Activated CD8-positive, alpha-beta memory T cell treated with anti-CD3 and anti-CD28 coated beads for 48 hours (primary cell): ENCODE results near the gene CCDC157.

Source experiments
- DNase-seq, 3 experiments: peaks; one replicate each; pipeline ENCODE4 v3.0.0-alpha.2; 2020; ENCODE audit warnings: low read depth in 2 of 3, low spot score in 2 of 3

CCDC157 gene

DNA sequence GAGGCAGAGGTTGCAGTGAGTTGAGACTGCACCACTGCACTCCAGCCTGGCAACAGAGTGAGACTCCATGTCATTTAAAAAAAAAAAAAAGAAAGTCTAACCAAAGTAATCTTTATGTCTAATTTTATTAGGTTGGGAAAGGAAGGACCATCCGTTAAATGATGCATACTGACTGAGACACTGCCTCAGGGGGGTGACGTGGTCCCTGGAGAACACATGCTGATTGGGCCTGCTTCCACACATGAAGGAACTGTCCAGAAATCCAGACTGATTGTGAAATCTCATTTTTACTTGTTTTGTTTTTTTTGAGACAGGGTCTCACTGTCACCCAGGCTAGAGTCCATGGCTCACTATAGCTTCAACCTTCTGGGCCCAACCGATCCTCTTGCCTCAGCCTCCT is 5.6 kb upstream of the CCDC157 start:
- no peak for DNase-seq

DNA sequence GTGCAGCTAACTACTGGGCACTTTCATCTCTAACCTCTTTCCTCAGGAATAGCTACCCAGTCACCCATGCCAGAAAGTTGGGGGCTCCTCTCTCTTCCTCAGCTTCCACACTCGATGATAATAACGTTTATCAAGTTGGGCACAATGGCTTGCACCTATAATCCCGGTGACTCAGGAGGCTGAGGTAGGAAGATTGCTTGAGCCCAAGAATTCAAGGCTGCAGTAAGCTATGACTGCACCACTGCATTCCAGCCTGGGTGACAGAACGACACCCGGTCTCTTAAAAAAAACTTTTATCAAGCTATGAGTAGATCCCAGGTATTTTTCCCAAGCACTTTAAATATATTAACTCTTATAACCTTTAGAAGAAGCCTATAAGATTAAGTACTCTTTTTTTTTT is 2.2 kb upstream of the CCDC157 start:
- no peak for DNase-seq

DNA sequence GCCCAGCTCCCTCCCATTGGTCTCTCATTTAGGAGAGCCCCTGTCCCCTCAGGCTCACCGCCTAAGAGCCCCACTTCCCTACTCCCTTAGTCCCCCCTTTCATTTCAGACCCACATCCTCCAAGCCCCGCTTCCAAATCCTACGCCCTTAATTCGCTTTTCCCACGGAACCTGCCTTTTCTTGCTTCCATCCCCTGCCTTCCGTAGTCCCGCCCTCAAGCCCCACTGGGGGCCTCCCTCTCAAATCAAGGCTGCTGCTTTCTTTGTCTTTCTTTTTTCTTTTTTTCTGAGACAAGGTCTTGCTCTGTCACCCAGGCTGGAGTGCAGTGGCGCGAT is 396 bp downstream of the CCDC157 start:
- no peak for DNase-seq

DNA sequence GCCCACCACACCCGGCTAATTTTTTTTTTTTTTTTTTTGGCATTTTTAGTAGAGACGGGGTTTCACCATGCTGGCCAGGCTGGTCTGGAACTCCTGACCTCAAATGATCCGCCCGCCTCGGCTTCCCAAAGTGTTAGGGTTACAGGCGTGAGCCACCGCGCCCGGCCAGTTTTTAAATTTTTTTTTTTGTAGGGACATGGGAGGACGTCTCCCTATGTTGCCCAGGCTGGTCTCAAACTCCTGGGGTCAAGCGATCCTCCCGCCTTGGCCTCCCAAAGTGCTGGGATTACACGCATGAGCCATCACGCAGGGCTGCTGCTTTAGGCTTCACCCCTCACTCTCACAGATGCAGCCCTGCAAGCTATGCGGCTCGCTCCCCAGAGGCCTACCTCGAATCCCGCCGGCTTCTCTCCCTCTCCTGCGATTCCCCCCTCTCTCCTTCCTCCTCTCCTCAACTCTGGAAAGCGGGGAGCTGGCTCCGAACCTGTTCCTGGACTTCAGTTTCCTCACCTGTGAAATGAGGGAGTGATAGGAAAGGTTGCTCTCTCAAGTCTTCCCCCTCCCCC is 926 bp downstream of the CCDC157 start:
- no peak for DNase-seq

DNA sequence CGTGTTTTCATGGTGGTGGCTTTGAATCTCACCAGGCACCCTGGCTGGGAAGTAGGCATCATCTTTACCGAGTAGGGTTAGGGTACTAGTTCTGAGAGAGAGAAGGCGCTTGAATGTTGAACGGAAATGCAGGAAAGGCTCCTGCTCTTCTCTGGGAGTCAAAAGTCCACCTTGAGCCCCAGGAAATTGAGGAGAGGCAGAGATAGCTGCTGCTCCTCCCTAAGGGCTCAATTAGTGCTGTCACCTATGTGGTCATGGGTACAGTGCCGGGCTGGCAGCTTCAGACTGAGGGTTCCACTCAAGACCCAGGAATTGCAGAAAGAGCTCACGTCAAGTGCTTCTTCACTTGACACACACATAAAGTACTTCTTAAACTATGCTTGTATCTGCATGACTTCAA is 1.7 kb downstream of the CCDC157 start:
- DNase-seq = no peak

DNA sequence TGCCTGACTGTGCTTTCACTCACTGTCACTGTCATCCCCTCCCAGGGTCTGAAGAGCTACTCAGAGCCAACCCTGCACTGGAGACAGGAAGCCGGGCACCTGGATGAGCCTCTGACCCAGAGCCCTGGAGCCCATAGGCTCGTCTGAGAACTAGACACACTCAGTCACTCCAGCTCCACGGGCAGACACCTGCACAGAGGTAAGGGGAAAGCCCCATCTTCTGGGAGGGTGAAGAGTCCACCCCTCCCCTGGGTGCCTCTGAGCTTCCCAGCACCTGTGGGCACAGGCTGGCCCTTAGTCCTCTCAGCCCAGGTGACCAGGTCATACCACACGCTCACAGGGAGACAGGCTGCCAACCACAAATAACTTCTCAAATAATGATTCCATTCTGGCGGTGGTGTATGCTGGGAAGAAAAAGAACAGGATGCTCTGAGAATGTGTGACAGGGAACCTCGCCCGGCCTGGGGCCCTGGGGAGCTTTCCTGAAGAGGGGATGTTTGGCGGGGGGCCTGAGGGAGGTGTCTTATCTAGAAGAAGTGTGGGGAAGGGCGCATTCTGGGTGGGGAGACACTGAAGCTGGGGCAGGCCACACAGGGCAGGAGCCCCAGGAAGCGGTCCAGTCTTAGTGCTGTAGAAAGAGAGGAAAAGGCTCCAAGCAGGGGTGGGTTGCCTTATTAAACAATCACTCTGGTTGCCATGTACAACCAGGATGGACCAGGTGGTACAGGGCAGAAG is 5.3 kb downstream of the CCDC157 start:
- DNase-seq = no peak

DNA sequence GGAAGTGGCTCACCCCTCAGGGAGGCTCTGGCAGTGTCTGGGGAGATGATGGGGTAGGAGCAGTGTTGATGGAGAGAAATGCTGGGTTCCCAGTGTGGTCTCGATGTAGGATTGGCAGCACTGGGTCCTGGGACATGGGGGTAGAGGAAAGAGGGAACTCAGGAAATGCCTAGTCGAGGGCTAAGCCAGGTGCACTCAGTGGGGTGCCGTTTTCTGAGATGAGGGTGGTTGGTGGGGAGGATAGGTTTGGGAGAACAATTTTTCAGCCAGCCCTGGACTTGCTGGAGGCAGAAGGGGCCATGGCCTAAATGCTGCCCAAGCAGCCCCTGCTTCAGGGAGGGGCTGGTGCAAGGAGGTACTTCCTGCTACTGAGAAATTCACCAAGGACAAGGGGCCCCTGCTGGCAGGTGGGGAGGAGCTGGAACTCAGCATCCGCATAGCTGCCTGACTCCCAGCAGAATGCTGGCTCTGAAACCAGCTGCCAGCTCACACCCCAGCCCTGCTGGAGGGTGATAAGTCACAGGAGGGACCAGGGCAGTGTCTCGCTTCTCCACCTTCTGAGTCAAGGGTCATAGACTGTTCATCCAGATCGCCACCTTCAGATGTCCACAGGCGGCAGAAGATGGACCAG is 6.0 kb downstream of the CCDC157 start:
- no peak for DNase-seq

DNA sequence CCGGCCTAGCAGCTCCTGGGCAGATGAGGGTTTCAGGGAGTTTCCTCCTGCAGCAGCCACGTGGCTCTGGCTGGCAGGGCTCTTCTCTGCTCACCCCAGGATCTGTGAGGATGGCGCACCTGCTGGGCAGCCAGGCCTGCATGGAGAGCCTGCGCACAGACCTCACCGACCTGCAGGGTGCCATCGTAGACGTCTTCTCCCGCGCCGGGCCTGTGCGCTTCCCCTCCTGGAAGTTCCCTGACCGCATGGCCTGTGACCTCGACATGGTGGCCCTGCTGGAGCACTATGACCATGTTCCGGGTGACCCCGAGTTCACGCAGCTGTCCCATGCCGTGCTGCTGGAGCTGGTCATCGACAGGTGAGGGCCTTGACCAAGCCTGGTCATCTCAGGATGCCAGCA is 9.1 kb downstream of the CCDC157 start:
- DNase-seq = no peak

DNA sequence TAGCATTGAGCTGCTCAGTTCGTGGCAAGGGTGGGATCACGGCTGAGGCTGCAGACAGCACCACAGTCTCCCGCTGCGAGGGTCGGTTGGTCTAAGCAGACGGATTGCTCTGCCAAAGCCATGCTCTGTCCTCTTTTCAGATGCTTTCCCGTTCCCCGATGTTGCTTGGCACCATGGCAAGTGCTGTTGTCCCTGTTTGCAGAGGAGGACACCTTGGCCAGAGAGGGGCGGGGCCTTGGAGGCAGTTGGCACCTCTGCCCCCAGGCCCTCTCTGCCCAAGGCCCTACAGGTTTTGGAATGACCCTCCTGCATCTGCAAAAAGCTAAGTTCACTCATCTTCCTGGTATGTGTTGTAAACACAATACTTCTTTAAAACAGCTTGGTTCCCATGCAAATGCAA is 11.6 kb downstream of the CCDC157 start:
- DNase-seq = no peak

DNA sequence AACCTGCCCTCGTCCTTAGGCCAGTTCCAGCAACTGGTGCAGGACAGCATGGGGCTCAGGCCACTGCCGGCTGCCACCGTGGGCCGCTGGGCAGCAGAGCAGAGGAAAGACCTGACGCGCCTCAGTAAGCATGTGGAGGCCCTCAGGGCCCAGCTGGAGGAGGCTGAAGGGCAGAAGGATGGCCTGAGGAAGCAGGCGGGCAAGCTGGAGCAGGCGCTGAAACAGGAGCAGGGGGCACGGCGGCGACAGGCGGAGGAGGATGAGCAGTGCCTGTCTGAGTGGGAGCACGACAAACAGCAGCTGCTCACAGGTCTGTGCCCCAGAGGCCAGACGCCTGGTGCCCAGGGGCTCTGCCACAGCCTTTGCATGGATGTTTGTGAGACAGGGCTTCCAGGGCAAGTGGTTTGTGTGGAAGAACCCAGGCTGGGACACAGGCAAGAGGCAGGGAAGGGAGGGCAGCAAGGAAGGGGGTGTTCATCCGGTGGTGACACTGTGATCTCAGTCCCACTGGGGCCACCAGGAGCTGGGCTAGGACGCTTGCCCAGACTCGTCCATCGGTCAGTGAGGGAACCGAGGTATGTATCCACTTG is 13.9 kb downstream of the CCDC157 start:
- no peak for DNase-seq

DNA sequence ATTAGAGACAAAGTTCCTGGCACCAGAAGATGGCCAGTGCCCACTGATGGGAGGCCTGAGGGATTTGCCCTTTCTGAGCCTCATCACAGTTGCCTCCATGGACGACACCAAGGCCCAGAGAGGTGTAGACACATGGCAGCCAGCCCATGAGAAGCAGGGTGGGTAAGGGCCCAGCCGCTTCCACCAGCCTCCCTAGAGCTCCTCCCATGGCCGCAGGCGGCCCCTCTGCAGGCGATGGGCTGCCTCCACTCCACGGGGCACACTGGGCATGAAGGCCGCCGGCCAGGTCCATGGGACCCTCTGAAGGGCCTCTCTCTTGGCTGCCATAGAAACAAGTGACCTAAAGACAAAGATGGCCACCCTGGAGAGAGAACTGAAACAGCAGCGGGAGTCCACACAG is 14.5 kb downstream of the CCDC157 start:
- DNase-seq = no peak

DNA sequence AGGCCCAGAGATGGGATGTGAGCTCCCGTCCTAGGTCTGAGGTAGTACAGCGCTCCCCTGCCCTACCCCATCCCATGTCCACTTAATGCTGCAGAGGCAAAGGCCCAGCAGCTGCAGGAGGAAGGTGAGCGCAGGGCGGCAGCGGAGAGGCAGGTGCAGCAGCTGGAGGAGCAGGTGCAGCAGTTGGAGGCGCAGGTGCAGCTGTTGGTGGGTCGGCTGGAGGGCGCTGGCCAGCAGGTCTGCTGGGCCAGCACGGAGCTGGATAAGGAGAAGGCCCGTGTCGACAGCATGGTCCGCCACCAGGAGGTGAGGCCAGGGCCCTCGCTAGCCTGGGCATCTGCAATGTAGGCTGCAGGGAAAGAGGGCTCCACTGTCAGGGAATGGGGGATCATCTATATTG is 15.2 kb downstream of the CCDC157 start:
- DNase-seq = no peak

DNA sequence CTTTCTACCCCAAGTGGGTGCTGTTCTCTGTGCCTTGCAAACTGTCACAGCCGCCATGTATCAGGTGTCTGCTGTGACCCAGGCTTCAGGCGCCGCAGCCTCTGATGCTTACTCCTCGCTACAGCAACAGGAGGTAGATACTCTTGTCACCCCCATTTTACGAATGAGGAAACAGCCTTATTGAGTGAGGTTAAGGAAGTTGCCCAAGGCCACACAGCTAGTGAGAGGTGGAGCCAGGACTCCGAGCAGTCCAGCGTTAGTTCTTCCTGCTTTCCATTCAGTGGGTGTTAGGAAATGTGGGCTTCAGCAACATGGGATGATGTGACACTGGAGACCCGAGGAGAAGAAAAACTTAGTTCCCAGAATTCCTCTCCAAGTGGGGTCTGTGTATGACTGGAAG is 16.1 kb downstream of the CCDC157 start:
- no peak for DNase-seq

DNA sequence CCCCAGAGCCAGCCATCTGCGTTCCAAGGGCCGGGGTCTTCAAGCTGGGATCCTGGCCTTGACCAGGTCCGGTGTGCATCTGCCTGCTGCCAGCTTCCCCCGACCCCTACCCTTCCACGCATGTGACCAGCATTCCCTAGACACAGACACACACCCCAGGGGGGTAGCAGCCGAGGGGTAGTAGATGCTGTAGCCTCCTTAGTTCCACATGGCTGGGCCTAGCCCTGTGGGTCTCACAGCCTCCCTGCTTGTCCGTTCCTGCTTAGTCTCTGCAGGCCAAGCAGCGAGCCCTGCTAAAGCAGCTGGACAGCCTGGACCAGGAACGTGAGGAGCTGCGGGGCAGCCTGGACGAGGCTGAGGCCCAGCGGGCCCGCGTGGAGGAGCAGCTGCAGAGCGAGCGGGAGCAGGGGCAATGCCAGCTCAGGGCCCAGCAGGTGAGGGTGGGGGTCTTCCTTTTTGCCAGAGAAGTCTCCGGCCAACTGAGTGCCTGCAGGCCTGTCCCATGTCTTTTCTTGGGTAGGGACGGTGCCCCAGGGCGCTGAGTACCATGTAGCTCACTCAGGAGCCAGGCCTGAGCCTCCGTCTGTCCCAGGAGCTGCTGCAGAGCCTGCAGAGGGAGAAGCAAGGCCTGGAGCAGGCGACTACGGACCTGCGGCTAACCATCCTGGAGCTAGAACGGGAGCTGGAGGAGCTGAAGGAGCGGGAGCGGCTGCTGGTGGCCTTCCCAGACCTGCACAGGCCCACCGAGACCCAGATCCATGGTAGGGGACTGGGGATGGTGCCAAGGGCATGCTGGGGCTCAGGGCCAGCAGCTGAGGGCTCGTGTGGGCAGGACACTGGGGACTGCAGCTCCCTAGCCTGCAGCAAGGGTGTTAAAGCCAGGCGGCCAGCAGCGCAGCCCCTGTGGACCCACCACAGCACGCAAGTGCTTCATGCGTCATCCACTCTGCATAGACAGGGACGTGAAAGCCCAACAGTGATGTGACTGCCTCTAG is 16.8 kb downstream of the CCDC157 start:
- no peak for DNase-seq

DNA sequence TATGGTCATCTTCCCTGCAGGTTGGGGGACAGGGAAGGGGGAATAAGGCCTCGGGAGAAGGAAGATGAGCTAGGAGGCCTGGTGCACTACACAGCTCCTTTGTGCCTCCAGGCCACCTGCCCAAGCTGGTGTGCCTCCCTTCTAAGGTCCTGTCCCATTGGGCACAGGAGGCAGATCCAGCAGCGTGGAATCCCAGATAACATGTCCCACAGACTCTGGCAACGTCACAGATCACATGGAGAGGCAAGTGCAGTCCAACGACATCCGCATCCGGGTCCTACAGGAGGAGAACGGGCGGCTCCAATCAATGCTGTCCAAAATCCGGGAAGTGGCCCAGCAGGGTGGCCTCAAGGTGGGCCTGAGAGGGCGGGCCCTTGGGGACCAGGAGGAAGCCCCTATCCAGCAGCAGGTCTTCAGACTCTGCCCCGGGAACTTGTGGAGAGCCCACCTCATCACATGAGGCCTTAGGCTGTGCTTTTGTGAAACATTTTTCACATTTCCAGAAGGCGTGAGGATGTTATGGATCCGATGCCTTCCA is 18.6 kb downstream of the CCDC157 start:
- no peak for DNase-seq

DNA sequence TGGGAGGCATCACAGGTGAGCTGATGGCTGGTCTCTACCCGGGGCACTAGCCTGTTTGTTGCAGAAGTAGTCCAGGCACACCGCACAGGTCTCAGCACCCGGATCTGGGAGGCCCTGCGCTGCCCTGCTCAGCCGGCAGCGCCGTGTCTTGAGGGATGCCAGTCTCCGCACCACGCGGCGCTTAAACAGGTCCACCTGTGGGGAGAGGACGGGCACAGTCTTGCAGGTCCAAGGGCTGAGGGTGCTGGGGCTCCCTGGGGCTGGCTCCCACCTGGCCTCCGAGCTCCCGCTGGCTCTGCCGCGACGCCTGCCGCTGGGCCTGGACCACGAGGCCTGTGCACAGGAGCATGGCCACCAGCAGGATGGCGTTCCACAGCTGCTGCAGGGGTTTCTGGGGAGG is 23.2 kb downstream of the CCDC157 start:
- no peak for DNase-seq

DNA sequence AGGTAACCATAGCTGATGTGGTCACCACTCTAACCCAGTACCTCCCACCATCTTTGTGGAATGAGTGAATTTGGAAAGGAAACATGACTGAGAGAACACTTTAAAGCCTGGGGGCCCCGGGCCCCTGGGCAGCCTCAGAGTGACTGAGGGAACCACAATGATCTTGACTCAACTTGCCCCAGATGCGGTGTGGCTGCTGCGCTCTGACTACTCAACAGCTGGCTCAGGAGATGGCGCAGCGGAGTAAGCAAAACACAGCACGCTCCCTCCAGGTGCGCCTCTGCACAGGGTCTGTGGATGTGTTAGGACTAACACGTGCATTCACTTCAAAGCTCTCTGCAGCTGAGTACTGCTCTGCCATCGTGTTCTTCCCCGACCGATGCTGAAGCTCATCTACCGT is 24.5 kb downstream of the CCDC157 start:
- no peak for DNase-seq

DNA sequence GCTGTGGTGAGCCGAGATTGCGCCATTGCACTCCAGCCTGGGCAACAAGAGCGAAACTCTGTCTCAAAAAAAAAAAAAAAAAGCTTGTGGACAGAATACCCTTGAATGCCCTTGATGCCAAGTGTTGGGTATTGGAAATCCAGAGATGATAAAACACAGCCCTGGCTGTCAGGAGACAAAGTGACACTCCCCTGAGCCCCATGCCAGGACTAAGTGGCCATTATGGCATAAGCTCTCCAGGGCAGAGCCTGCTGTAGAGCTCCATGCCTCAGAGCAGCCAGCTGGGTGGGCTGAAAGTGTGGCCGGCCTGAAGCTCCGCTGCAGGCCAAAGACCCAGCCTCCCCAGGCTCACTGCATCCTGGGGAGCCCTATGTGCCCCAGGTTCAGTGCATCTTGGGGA is 25.5 kb downstream of the CCDC157 start:
- no peak for DNase-seq

DNA sequence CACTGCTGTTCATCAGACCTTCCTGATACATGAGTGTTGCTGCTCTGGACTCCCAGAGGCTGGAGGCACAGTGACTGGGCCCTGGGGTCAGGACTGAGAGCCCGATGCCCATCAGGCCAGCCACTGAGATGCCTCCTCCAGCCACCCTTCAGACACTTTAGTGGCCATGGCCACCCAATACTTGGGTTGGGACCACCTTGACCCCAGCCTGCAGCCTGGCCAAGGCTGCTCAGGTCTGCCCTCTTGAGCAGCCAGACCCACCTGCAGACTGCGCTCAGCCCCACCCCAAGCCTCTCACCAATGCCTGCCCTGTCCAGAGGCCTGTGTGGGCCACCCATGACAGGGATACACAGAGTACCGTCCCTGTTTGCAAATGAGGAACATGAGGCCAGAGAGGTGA is 26.3 kb downstream of the CCDC157 start:
- no peak for DNase-seq

DNA sequence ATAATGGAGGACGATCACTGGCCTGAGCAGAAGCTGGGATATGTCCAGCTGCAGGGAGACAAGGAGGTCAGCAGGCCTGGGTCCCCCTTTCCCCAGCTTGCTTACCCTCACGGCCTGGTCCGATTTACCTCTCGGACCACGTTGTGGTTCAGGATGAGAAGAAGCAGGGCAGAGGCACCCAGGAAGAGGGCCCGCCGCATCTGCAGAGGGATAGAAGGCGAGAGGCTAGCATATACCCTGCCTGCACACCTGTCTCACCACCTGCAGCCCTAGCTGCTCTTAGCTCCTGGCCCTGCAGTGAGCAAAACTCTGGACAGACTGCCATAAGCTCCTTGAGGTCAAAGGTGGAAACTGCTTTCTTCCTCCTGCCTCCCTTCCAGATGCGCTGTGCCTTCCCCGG is 29.1 kb downstream of the CCDC157 start:
- DNase-seq = no peak

DNA sequence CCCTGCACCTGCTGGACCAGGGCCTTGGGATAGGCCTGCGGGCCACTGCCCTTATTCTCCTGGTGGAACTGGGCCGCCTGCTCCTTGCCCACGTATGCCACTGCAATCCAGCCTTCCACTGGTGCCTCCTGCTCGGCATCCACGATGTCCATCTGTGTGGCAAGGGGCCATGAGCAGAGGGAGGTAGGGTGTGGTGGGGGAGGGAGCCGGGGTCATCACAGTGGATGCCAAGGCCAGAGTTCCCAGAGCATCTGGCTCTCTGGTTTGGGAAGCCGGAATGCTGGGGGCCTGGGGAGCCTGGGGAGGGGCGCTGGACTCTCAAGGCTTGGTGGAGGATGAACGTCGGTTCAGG is 29.8 kb downstream of the CCDC157 start:
- no peak for DNase-seq
